ENCODE measurements around the gene KRTAP10-6.
"Not testable (repeated sequence)": the region's sequence is repeated elsewhere in the genome, so short reads cannot be mapped to it uniquely, and the experiment has no call there.

Gene KRTAP10-6

DNA sequence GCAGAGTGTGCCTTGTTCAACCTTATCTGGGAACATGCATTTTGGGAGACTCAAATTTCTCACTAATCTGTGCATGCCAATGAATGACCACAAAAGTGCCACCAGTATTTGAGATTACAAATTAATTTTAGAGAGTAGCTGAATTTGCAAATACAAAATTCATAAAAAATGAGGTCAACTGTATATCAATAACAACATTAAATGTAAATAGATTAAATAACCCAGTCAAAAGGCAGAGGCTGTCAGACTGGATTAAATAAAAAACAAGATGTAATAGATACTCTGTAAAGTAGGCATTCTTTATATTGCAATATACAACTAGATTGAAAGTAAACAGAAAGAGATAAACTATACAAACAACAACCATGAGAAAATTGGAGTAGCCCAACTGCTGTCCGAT lies 28.2 kb downstream of the KRTAP10-6 start:
- in situ Hi-C loops (cut with MboI; ENCODE audit: low sequenced_read_pairs): no loop called here

GRCh38 chr21:44558695-44559094 lies 33.6 kb downstream of the KRTAP10-6 start, which contains the start of gene KRTAP10-3:
TSS of gene KRTAP10-3 (minus strand) at chr21:44558795. CDS start at chr21:44558715, 80 bp downstream.
- in situ Hi-C loops (cut with MboI; ENCODE audit: low sequenced_read_pairs): no loop called here

GRCh38 chr21:44558329-44558675 lies 34.0 kb downstream of the KRTAP10-6 start:
- in situ Hi-C loops (cut with MboI; ENCODE audit: low sequenced_read_pairs): not testable (repeated sequence)

DNA sequence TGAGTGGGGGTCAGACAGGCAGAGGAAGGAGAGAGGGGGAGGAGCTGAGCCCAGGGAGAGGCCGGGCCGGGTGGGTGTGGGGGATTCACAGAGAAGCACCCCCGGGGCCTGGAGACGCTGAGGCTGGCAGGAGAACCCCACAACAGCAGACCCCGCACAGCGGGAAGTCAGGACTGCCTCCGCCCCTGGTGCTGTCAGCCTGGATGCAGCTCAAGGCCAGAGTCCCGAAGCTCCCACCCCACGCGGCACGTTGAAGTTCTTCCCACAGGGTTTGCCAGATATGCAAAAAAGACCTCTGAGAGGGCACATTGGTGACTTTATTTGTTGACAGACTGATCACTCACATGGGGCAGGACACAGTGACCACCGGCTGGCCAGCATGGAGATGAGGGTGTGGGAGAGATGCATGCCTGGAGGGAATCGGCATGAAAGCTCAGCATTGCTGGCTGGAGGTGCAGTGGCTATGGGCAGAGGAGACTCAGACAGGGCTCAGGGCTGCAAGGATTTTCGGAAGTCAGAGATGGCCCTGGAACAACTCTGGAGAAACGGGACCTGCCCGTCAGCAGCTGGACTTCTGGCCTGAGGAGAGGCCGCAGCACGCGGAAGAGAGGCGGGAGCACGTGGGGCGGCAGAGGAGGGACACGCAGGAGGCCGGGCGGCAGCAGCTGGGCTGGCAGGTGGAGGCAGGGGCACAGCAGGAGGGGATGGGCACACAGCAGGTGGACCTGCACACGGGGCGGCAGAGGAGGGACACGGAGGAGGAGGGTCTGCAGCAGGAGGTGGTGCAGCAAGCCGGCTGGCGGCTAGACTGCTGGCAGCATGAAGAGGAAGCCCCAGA lies 34.6 kb downstream of the KRTAP10-6 start:
- in situ Hi-C loops (cut with MboI; ENCODE audit: low sequenced_read_pairs): no loop called here

DNA sequence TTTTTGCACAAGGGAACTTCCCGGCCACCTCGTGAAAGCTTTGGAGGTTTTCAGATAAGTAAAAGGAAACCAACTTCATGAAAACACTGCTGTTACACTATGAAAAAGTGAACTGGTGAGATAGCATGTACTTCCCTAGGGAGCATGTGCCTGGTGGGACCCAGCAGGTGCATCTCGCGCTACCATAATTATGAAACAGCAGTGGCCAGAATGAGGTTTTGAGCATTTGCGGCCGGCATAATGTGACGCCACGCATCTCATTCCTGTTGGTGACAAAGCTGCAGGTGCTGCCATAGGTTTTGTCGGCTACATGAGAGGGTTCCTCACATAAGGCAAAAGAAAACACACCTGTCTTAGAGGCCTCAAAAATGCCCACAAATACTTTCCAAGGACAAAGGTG lies 35.4 kb downstream of the KRTAP10-6 start:
- in situ Hi-C loops (cut with MboI; ENCODE audit: low sequenced_read_pairs): no loop called here

DNA sequence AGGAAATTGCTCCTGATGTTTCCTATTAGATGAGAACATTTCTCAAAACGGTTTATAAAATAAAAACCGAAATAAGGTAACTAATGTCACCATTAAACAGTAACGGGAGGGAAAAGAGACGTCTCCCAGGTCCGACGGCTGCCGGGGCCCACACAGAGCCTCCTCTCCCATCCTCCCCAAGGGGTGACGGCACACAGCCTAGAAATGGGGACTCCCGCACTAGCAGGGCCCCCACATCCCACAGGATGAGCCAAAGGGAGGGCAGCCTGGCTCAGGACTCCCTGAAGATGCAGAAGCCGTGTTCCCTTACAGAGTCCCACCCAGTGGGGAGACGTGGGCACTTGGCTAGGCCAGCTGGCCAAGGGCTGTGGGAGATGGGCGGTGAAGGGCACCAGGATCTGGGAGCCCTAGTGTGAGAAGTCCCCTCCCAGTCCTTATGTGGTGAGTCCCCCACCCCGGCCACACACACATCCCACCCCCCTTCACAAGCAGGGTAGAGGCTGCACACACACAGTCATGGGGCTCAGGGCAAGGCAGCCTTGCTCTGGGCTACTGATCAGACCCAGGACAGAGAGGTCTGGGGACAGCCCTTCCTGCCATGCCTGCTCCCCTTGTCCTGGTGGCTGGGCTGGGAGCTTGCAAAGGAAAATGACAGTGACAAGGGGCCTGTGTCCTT lies 37.0 kb downstream of the KRTAP10-6 start:
- in situ Hi-C loops (cut with MboI; ENCODE audit: low sequenced_read_pairs): no loop called here

DNA sequence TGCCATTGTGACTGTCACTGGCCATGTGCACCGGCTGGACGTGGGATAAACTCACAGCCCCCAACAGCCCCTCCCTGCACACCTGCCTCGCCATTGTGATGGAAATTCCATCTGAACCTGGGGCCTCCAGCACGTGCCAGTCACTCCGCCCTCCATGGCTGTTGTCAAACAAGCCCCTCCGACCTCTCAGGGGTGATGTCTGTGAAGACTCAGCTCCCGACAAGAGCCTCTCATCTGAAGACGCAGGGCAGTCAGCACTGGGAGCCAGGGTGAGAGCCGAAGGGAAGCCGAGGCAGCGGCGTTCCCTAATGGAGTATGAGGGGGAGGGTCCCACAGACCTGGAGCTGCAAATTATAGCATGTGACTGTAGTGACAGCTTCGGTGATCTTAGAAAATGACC lies 39.6 kb downstream of the KRTAP10-6 start:
- in situ Hi-C loops (cut with MboI; ENCODE audit: low sequenced_read_pairs): no loop called here

DNA sequence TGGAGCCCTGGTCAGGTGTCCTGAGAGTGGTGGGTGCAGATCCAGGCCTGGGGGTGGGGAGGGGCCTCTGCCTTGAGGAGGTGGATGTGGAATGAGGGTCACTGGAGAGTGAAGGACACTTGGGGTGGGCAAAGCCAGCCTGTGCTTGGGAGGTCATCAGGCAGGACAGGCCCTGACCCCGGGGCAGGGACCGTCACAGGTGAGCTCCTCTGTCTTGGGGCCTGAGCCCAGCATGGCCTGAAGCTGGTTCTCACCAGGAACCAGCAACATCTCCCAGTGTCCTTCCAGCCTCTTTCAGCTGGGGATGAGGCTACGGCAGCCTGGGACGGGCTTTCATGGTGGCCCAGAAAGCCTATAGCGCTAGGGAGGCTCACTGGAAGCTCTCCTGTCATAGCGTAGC lies 40.2 kb downstream of the KRTAP10-6 start:
- in situ Hi-C loops (cut with MboI; ENCODE audit: low sequenced_read_pairs): no loop called here

- in situ Hi-C loops (cut with MboI; ENCODE audit: low sequenced_read_pairs): no loop called here
Measured at GRCh38 chr21:44551340-44551961, 40.9 kb downstream of the KRTAP10-6 start, which contains the start of gene KRTAP10-2. TSS of gene KRTAP10-2 (minus strand) at chr21:44551505. CDS start at chr21:44551458, 47 bp downstream.

GRCh38 chr21:44550807-44551206 lies 41.5 kb downstream of the KRTAP10-6 start:
- in situ Hi-C loops (cut with MboI; ENCODE audit: low sequenced_read_pairs): no loop called here

GRCh38 chr21:44550285-44550684 lies 42.0 kb downstream of the KRTAP10-6 start:
- in situ Hi-C loops (cut with MboI; ENCODE audit: low sequenced_read_pairs): not testable (repeated sequence)

- in situ Hi-C loops (cut with MboI; ENCODE audit: low sequenced_read_pairs): no loop called here
Measured at GRCh38 chr21:44549525-44550211, 42.6 kb downstream of the KRTAP10-6 start.

GRCh38 chr21:44548922-44549321 lies 43.4 kb downstream of the KRTAP10-6 start:
- in situ Hi-C loops (cut with MboI; ENCODE audit: low sequenced_read_pairs): no loop called here

DNA sequence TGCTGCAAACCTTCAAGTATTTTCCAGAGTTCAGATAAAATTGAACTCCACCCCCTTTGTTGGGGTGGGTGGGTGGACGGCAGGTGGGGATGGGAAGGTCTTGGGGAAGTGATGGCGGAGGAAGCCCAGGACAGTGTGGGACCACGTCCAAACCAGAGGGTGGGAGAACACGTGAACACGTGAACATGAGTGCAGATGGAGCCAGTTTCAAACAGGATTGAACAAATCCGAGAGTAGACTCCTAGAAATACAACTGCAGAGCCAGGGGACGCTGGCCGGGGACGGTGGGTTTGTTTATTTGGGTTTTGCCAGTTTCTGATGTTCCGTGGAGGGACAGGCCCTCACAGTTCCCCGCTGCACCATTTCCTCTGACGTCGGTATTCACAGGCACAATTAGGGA lies 43.9 kb downstream of the KRTAP10-6 start:
- in situ Hi-C loops (cut with MboI; ENCODE audit: low sequenced_read_pairs): no loop called here

- in situ Hi-C loops (cut with MboI; ENCODE audit: low sequenced_read_pairs): no loop called here
Measured at GRCh38 chr21:44547656-44548331, 44.5 kb downstream of the KRTAP10-6 start.

DNA sequence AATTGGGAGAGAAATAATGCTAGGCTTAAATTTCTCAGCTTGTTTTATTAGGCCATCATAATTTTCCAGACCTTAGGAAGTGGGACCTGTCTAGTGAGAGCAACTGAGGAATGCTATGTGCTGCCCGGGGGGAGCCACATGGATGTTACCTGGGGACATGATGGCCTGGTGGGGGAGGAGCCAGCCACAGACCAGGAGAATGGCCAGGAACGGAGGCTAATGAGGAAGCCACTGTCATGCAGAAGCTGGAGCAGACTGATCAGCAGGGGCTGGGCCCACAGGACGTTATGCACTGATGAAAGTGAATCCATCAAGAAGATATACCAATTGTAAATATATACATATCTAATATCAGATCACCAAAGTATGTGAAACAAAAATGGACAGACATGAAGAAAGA lies 47.7 kb downstream of the KRTAP10-6 start:
- in situ Hi-C loops (cut with MboI; ENCODE audit: low sequenced_read_pairs): no loop called here

GRCh38 chr21:44542716-44543115 lies 49.6 kb downstream of the KRTAP10-6 start:
- in situ Hi-C loops (cut with MboI; ENCODE audit: low sequenced_read_pairs): no loop called here

Measured in hTERT RPE-1 (cell line).